ENCODE data around the gene ANKFY1.

The ANKFY1 gene, protein sequence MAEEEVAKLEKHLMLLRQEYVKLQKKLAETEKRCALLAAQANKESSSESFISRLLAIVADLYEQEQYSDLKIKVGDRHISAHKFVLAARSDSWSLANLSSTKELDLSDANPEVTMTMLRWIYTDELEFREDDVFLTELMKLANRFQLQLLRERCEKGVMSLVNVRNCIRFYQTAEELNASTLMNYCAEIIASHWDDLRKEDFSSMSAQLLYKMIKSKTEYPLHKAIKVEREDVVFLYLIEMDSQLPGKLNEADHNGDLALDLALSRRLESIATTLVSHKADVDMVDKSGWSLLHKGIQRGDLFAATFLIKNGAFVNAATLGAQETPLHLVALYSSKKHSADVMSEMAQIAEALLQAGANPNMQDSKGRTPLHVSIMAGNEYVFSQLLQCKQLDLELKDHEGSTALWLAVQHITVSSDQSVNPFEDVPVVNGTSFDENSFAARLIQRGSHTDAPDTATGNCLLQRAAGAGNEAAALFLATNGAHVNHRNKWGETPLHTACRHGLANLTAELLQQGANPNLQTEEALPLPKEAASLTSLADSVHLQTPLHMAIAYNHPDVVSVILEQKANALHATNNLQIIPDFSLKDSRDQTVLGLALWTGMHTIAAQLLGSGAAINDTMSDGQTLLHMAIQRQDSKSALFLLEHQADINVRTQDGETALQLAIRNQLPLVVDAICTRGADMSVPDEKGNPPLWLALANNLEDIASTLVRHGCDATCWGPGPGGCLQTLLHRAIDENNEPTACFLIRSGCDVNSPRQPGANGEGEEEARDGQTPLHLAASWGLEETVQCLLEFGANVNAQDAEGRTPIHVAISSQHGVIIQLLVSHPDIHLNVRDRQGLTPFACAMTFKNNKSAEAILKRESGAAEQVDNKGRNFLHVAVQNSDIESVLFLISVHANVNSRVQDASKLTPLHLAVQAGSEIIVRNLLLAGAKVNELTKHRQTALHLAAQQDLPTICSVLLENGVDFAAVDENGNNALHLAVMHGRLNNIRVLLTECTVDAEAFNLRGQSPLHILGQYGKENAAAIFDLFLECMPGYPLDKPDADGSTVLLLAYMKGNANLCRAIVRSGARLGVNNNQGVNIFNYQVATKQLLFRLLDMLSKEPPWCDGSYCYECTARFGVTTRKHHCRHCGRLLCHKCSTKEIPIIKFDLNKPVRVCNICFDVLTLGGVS

DNA sequence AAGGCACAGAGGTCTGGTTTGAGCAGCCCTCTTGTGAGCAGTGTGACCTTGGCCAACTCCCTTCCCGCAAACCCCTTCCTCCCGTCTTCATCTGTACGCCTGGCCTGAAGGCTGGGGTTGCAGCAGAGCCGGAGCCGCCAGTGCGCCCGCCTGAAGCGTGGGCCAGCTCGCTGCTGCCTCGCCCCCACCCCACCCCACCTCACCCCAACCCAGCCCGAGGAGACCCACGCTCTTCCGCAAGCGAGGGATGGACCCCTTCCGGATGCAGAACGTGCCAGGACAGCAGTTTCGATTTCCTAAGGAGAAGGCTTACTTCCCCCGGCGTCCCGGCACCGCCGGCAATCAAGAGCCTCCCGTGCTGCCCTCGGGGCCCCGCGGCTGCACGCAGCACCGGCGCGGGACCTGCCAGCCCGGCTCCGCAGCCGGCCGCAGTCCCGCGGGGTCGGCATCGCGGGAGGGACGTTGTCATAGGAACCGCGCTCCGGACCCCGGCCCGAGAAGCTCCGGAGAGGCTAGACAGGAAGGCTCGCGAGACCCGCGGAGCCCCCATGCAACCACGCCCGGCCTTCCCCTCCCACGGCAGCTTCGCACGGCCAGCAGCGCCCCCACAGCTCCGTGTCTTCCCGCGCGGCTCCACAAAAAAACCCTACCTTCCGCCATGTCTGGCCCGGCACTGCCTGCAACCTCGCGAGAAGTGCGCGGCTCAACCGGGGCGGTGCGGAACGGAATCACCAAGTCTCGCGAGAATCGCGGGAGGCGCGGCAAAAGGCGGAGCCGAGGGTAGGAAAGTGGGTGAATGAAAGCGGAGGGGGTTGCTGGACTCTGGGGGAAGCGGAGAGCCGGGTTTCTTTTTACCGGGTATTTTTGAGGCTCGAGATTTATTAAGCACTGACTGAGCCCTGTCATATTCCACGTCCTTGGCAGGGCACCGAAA lies at the start of gene ANKFY1:
Gene ANKFY1 (minus strand): TSS at position 698 of the 934 bp plus-strand sequence. CDS start 38 bp downstream, at position 660.
- DNase-seq, result peak; percentile 80

DNA sequence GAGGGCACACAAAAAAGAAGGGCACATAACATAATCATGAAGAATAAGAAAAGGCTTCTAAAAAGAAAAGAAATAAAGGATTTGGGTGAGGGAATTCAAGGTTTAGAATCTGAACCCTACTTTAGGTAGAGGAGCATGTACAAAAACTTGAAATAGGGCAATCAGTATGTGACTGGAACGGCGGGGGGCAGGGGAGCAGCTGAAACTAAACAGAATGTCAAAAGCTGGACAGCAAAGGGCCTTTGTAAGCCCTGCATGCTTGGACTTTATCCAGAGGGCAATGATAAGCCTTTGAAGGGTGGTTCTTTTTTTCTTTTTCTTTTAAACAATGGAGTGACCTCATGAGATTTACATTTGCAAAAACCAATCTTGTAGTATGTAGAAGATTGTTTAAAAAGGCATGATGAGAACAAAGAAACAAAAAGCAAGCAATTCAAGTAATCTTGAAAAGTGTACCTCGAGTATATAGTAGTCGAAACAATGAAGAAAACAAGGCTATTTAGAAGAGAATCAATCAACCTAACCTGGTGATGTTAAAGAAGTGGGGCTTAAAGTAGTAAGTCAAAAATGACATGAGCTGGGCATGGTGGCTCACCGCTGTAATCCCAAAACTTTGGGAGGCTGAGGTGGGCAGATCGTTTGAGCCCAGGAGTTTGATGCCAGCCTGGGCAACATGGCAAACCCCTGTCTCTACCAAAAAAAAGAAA lies 46.7 kb upstream of the ANKFY1 start:
- DNase-seq, result no peak

DNA sequence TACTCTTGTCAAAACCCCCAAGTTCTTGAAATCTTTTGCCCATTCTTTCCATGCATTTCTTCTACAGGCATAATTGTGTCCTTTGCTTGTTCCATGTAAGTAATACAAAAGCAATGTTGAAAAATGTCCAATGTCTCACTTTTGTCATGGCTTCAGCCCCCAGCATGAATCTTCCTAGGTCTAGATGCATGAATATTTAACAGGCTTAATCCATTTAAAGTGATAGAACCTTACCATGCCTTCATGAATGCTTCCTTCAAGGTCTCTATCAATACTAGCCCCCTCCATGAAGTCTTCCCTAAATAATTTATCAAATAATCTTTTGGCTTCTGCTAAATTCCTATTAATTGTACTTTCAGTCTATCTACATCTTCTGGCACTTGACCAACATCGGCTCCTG lies 46.1 kb upstream of the ANKFY1 start:
- DNase-seq, result no peak

DNA sequence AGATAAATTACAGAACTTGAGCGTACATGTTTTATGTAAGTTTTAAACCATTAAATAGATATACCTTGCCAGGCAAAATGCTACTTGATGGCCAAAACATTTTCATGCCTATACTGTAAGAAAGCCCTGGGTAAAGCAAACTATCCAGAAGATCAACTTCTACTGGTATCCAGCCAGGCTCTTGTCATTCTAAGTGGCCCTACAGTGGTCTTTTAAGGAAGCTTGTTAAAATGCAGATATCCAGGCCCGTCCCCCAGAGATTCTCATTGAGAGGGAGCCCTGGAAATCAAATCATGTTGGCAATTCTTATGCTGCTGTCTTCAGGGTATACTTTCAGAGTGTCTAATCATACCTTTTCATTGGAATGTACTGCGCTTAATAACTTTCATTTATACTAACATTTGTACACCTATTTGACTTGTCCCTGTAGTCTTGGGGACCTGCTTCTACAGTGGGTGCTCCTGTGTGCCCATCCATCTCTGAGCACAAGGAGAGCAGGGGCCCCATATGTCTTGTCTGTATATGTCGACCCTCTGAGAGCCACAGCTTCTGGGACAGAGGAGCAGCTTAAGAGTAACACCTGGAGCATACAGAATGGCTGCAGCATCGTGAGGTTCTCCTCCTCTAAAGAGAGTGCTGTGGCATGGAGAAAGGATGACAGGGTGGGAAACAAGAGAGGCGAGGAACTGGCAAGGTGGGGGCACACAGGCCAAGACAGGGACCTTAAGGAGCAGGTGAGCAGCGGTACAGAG lies 43.6 kb upstream of the ANKFY1 start:
- no peak for DNase-seq

DNA sequence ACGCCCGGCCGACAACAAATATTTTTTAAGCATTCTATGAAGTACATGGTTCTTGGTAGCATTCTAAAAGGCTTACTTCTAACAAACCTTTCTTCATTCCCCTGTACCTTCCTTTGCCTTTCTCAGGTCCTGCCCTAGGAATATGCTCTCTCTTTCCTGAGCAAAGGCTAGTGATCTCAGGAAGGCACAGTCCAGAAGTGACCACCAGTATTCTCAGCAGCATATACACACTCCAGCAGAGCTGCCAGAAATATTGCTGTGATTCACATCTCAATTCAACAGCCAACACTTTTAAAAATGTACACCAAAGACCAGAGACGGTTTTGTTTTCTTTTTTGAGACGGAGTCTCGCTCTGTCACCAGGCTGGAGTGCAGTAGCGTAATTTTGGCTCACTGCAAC lies 41.4 kb upstream of the ANKFY1 start:
- no peak for DNase-seq

DNA sequence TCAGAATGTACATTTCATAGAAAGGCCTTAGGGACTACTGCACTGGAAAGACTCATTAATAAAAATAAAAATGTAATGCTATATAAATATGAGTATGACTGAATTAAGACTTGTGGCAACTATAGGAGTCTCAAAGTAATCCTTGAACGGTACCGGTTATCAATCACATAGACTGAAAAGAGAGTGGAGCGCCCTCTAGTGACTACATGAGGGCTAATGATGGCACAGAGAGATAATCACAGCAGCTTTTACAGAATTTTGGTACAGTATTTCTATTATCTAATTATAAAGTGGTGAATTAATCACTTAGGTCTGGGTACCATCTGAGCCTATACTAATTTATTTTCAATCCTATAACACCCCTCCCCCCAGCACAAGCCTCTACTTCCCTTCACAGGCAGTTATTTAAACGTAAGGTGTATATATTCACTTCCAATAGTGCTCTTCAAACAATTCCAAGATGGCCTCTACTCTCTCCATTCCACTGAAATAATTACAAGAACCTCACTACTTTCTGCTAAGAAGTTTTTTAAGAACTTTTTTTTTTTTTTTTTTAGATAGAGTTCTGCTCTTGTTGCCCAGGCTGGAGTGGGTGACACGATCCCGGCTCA lies 40.7 kb upstream of the ANKFY1 start:
- no peak for DNase-seq

DNA sequence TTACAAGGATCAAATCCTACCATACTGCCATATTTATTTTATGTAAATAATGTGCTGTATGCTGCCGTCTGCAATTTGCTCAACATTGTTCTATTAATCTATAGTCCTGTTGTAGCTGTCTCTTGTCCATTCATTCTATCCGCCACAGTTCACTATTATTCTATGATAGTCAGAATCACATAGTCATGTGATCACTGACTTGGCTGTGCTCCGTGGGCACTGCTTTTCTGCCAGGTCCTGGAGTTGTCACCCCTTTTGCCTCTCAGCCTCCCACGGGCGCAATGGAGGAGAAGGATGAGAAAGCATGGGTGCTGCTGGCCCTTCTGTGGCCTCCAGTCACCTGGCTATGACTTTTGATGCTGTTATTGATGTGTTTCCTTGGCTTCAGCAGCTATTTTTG lies 37.3 kb upstream of the ANKFY1 start:
- no peak for DNase-seq

DNA sequence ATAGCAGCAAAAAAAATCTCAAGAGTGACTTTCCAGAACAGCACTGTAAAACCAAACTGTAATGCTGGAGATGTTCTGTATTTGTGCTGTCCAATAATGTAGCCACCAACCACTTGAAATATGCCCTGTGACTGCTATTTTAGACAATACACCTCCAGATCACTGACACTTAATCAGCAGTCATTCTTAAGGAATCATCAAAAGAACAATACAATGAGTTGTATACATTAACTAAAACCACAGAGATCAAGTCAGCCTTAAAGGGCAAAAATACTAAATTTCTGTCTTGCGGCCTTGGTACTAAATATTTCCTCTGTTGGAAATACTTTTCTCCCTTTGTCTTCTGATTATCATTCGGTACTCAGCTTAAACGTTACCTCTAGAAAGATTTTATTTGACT lies 33.6 kb upstream of the ANKFY1 start:
- DNase-seq, result no peak

DNA sequence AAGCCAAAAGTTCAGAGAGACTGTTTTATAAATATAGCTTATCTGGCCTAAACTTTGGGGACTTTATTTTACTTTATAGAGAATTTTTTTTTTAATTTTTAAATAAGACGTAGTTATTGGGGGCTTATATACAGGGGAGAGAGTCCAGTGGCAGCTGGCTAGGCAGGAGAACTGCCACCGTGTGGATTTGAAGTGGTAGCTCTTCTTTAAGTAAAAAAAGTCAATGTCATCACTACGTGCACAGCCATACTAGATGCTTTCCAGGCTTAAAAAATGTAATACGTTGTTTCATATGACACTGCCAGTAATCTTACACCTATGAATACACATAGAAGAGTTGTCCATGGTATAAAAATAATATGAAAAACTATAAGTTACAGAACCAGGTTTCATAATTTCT lies 31.9 kb upstream of the ANKFY1 start:
- no peak for DNase-seq

DNA sequence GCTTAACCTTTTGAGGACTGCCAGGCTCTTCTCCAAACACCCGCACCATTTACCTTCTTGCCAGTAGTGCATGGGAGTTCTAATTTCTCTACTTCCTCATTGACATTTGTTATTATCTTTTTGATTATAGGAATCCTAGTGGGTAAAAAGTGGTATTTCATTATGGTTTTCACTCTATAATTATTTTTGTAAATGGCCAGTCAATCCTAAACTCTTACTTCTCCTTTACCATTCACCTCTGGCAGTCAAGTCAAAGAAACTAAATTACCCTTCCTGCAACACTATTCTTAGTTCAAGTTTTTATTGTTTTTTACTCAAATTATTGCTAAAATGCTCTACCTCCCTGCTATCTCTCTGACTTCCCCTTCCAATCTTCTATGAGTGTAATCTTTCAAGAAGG lies 29.8 kb upstream of the ANKFY1 start:
- DNase-seq, result no peak

DNA sequence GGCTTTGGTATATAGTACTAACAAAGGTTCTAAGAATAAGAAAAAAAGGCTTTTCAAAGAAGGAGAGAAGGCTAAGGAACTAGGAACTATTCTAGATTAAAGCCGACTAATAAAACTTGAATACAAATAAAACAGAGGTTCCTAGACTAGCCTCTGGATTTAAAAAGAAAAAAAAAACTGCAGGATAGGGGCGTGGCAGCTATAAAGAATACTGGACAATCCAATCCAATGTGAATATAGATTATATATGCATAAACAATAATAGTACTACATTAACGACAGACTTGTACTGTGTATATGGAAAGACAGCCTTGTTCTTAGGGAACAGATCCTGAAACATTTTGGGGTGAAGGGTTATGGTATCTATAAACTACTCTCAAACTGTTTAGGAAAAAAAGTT lies 23.9 kb upstream of the ANKFY1 start:
- no peak for DNase-seq

DNA sequence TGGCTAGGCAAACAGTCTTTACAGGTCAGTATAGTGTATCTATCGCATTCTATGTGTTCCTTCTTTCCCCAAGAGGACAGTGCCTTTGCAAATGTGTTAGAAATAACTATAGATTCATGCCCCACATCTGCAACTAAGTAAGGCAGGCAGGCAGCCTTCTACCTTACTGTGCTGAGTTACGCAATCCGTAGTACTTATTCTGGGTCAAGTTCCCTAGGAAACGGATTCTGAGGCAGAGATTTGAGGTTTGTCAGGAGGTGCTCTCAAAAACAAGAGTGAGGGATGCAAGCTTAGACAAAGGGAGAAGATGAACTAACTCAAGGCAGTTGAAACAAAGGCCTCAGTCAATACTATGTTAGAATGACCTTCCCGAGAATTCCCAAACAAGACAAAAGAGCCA lies 12.7 kb upstream of the ANKFY1 start:
- no peak for DNase-seq

DNA sequence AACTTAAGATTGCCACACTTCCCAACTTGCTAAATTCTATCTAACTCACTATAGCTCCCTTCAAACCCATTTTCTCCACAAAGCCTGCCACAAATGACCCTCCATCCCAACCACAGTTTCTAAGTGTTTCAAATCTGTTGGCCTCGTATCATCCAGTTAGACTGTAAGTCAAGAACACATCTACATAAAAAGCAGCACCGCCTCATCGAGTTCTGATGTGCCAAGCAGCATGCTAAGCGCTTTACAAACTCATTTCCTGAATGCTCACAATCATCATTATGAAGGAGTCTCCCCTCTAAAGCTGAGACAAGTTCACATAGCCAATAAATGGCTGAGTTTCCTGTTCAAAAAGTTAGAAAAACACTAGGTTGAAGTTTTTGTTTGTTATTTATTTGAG lies 9.2 kb upstream of the ANKFY1 start:
- DNase-seq, result no peak

DNA sequence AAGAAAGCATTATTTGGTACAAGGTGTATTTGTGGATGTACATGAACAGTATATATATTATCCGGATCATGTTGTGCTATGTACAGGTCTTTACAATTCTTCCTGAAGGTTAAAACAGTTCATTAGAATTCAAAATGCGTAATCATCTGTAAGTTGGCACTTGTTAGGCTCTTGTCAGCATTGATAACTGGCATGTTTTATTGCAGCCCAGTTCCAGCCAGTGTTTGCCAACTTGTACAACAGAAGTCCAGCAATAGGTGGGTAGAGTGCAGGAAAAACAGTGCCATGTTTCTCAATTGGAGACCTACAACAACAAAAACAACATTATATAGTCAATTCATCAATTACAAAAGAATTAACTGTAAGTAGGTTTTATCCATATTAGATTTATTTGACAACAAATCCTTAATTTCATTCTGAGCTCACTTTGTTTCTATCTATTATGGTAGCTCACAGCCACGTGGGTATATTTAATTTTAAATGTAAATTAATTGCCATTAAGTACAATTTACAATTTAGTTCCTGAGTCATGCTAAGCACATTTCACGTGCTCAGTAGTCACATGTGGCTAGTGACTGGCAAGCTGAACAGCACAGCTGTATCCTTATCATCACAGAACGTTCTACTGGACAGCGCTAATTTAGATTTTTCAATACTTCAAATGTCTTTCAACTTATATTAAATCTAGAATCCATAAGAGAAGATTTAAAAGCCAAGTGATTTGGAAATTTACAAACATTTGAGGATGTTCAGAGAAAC lies 8.6 kb upstream of the ANKFY1 start:
- no peak for DNase-seq

DNA sequence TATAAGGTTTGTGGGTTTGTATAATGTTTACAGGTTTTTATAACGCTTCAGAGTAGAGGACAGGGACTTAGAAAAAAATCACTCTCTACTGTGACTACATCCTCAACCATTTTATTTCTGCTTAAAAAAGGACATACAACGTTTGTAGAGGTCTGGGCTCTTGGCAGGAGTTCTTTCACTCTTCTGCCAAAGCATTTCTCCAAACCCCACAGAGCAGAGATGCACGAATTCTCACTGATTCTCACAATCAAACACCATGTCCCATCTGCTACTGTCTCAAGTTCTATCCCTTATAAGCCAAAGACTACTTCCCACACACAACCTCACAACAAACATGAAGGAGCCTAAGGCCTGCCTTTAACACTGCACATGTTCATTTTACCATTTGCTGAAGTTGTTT lies 7.0 kb upstream of the ANKFY1 start:
- DNase-seq, result no peak

DNA sequence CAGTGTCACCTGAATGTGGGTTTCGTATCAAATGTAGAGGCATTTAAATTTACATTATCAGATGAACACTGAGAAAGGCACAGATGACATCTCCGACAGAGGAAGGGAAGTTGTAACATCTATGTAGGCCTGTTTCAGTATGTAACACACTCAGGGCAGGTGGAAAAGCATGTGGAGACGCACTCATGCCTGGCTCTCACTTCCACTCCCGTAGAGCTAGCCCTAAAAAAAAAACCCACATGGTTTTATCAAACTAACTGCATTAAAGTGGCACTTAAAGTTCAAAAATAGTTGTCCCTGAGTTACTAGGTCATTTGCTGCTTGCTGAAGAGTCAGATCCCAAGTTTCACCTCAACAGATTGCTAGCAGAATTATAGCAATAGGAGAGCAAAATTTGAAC lies 6.1 kb upstream of the ANKFY1 start:
- DNase-seq, result no peak

DNA sequence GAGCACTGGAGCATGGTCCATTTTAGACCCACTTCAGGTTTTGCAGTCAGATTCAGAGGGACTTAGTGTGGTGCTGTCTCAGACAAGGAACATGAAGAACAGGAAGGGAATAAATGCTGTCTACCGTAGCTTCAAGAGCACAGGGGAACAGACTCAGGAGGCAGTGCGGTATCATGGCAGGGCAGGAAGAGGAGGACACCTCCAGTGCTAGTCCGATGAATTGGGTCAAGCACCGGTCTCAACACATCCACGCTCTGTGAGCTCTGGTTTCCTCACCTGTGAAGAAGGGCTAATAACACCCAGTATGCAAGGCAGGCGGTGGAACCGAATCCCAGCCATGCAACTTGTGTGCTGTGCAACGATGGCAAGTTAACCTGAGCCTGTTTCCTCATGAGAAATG lies 3.6 kb upstream of the ANKFY1 start:
- DNase-seq, result no peak

DNA sequence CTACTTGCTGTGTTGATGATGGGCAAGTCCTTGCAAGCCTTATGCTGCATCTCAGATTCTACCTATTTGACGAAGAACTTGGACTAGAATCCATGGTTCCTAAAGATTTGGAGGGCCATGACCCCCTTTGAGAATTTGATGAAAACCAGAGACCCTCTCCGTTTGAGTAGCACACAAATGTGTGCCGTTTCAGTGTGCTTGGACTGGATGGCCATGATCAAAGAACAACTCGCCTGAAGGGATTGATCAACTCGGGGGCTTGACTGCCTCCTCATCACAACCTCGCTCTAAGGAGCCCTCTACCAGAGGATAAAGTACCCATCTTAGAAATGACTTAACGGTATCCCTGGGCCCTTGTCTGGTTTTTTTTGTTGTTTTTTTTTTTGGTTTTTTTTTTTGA lies 2.8 kb upstream of the ANKFY1 start:
- DNase-seq, result no peak

DNA sequence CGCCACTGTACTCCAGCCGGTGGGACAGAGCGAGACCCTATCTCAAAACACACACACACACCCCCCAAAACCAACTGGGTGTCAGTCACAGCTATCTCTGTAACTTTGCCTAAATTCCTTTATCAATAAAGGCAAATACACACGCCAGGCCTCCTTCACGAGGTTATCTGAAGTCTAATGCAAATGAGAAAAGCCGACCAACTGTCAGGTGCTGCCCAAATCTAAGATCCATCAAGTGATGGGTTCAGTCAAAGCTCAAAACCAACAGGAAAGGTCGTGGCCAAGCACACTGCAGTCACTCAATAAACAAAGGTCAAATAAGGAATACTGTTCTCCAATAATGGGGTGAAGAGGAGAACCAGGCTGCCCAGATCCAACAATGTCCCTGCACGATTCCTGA lies 1.1 kb downstream of the ANKFY1 start:
- no peak for DNase-seq

DNA sequence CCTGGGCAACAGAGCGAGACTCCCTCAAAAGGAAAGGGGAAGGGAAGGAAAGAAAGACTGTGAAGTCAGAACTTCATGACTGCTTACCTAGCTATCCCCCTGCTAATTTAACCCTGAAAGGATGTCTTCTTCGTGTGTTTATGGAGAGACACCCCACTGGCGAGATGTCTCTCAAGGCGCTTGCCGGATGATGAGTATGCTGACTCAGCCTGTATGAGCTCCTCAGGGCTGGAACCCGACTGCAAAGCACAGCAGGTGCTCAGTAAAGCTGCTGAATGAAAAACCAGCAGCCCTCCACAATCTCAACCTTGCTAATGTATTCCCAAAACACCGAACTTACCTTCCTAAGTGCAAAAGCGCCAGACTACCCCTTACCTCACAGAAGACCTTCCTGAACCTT lies 2.3 kb downstream of the ANKFY1 start:
- no peak for DNase-seq
